SK-N-SH (cell line): ENCODE measurements around the gene IRF5. TPM values are rescaled to one million over a fixed set of nuclear protein-coding genes. Genes with fewer than 3 reads are reported as not detected.

Experiments
- CTCF ChIA-PET: fragments of 300-600, 350-600 bp; formaldehyde crosslinking; extraction: SDS; loops from one replicate; lab custom pipeline; 2021; lab: Yijun Ruan, JAX
- POLR2A ChIA-PET: fragments of 350-600 bp; sonication (Branson Sonifier 250); formaldehyde crosslinking; extraction: SDS; loops from one replicate; lab custom pipeline; 2020; ENCODE audit warnings: antibody characterized with exemption, inconsistent platforms; lab: Yijun Ruan, JAX
- DNase-seq: peaks from one replicate; pipeline ENCODE4 v3.0.0; 2012
- H2AFZ ChIP-seq: fragments of 200-600 bp; sonication (generic); 2 replicates; pipeline ENCODE4 v1.8.1; 2016; ENCODE audit warnings: antibody characterized with exemption, mild to moderate bottlenecking, low read depth
- H3F3A ChIP-seq: fragments of 200-600 bp; sonication (generic); replicated peaks from 2 replicates; pipeline ENCODE3; 2016; ENCODE audit warnings: antibody characterized with exemption, mild to moderate bottlenecking; ENCODE audit not compliant: insufficient read depth
- H3K27ac ChIP-seq, 2 experiments: fragments of 200-500 bp in 1 of 2; fragments of 200-600 bp in 1 of 2; sonication (Bioruptor generic) in 1 of 2; sonication (generic), shearing (Covaris generic) in 1 of 2; 2 replicates each; pipeline versions ENCODE4 v1.5.1 to v1.6.1; 2014 to 2016; ENCODE audit warnings: low read depth in 2 of 2, inconsistent platforms in 1 of 2, low read length in 1 of 2, mild to moderate bottlenecking in 1 of 2, mixed read lengths in 1 of 2
- H3K27me3 ChIP-seq: fragments of 200-600 bp; sonication (generic), shearing (Covaris generic); 2 replicates; pipeline ENCODE4 v1.6.1; 2016; ENCODE audit warnings: mixed run types; ENCODE audit not compliant: insufficient read depth
- H3K36me3 ChIP-seq, 2 experiments: fragments of 200-500 bp in 1 of 2; fragments of 200-600 bp in 1 of 2; sonication (Bioruptor generic) in 1 of 2; sonication (generic) in 1 of 2; replicated peaks in 1 of 2; 2 replicates each; pipeline versions ENCODE3 to v1.5.1; 2014 to 2016; ENCODE audit warnings: low read length in 1 of 2, mild to moderate bottlenecking in 1 of 2; ENCODE audit not compliant: insufficient read depth in 2 of 2, control insufficient read depth in 1 of 2
- H3K4me1 ChIP-seq, 2 experiments: fragments of 200-500 bp in 1 of 2; fragments of 200-600 bp in 1 of 2; sonication (Bioruptor generic) in 1 of 2; sonication (generic), shearing (Covaris generic) in 1 of 2; 2 replicates each; pipeline versions ENCODE4 v1.5.1 to v1.6.1; 2014 to 2016; ENCODE audit warnings: low read depth in 1 of 2, low read length in 1 of 2, mixed run types in 1 of 2; ENCODE audit not compliant: insufficient read depth in 2 of 2, control insufficient read depth in 1 of 2
- H3K4me2 ChIP-seq: fragments of 200-600 bp; sonication (generic), shearing (Covaris generic); 2 replicates; pipeline ENCODE4 v1.6.1; 2017; ENCODE audit warnings: mixed run types
- H3K4me3 ChIP-seq, 2 experiments: fragments of 200-500 bp in 1 of 2; fragments of 200-600 bp in 1 of 2; sonication (Bioruptor generic) in 1 of 2; sonication (generic), shearing (Covaris generic) in 1 of 2; 2 replicates each; pipeline versions ENCODE4 v1.5.1 to v1.8.1; 2014 to 2016; ENCODE audit warnings: low read depth in 2 of 2, inconsistent platforms in 1 of 2, low read length in 1 of 2, mild to moderate bottlenecking in 1 of 2, mixed read lengths in 1 of 2, moderate library complexity in 1 of 2
- H3K79me2 ChIP-seq: fragments of 200-600 bp; sonication (generic); 2 replicates; pipeline ENCODE4 v1.8.1; 2017; ENCODE audit warnings: mild to moderate bottlenecking; ENCODE audit not compliant: insufficient read depth
- H3K9ac ChIP-seq: fragments of 200-600 bp; sonication (generic); 2 replicates; pipeline ENCODE4 v1.6.1; 2017; ENCODE audit warnings: mixed run types
- H3K9me2 ChIP-seq: fragments of 200-600 bp; sonication (generic); 2 replicates; pipeline ENCODE4 v1.6.1; 2017; ENCODE audit warnings: mixed run types
- H3K9me3 ChIP-seq: fragments of 200-600 bp; sonication (generic); 2 replicates; pipeline ENCODE4 v1.6.1; 2017; ENCODE audit warnings: mixed run types, mild to moderate bottlenecking, moderate library complexity
- H4K20me1 ChIP-seq: fragments of 200-600 bp; sonication (generic); 2 replicates; pipeline ENCODE4 v1.6.1; 2017; ENCODE audit warnings: mild to moderate bottlenecking, mixed run types; ENCODE audit not compliant: insufficient read depth
- EP300 ChIP-seq, 2 experiments: IDR thresholded peaks; 2 replicates each; pipeline versions ENCODE4 v1.4.0 to v1.6.1; 2012; ENCODE audit warnings: borderline replicate concordance in 1 of 2, low read depth in 1 of 2, low read length in 1 of 2
- EZH2phosphoT487 ChIP-seq: fragments of 200-600 bp; sonication (generic); IDR thresholded peaks from 2 replicates; pipeline ENCODE4 v1.6.1; 2017; ENCODE audit warnings: low read depth, mixed run types, mild to moderate bottlenecking, antibody characterized with exemption, moderate library complexity, borderline replicate concordance
- FOSL2 ChIP-seq: IDR thresholded peaks from 2 replicates; pipeline ENCODE4 v1.4.0; 2012; ENCODE audit warnings: low read depth, mild to moderate bottlenecking, moderate library complexity, borderline replicate concordance
- FOXJ3 ChIP-seq: sonication (generic); formaldehyde crosslinking; IDR thresholded peaks from 2 replicates; pipeline ENCODE4 v1.5.1; 2020; ENCODE audit warnings: mild to moderate bottlenecking, missing genetic modification reagents
- JUND ChIP-seq: IDR thresholded peaks from 2 replicates; pipeline ENCODE4 v1.4.0; 2012
- POLR2AphosphoS5 ChIP-seq: IDR thresholded peaks from 2 replicates; pipeline ENCODE4 v1.6.1; 2012; ENCODE audit warnings: low read depth, low read length
- RCOR1 ChIP-seq: fragments of 150-350 bp; IDR thresholded peaks from 2 replicates; pipeline ENCODE4 v1.6.1; 2017; ENCODE audit warnings: antibody characterized with exemption, low read length
- RXRA ChIP-seq: IDR thresholded peaks from 2 replicates; pipeline ENCODE4 v1.4.0; 2012; ENCODE audit warnings: low read depth, mild to moderate bottlenecking, borderline replicate concordance
- SIN3A ChIP-seq: IDR thresholded peaks from 2 replicates; pipeline ENCODE4 v1.6.1; 2012; ENCODE audit warnings: low read depth, mild to moderate bottlenecking, low read length, moderate library complexity, borderline replicate concordance
- SMC3 ChIP-seq: IDR thresholded peaks from 2 replicates; pipeline ENCODE4 v1.6.1; 2012; ENCODE audit warnings: low read depth, low read length, improper control_type of control experiment
- TAF1 ChIP-seq: IDR thresholded peaks from 2 replicates; pipeline ENCODE4 v1.6.1; 2012; ENCODE audit warnings: low read depth, mild to moderate bottlenecking, low read length, moderate library complexity, borderline replicate concordance
- TCF12 ChIP-seq: IDR thresholded peaks from 2 replicates; pipeline ENCODE4 v1.4.0; 2012
- YY1 ChIP-seq: IDR thresholded peaks from 2 replicates; pipeline ENCODE4 v1.4.0; 2012; ENCODE audit warnings: low read depth, mild to moderate bottlenecking
- ZBTB33 ChIP-seq: IDR thresholded peaks from 2 replicates; pipeline ENCODE4 v1.4.0; 2012; ENCODE audit warnings: low read depth, borderline replicate concordance
- WGBS: methylation state at CpG from one replicate; pipeline ENCODE4 v1.1.6; 2017; ENCODE audit warnings: low lambda C conversion rate; 5-methylcytosine and 5-hydroxymethylcytosine counted together
- polyA plus RNA-seq, 3 experiments: library from polyadenylated mRNA; depleted of rRNA; stranded (reverse); fragments of >200 nt; gene quantifications; 2 replicates each; pipeline ENCODE4 v1.2.3, GENCODE V29; 2012
- TF ChIP-seq, protein P1 (sequence below): IDR thresholded peaks from 2 replicates; pipeline ENCODE4; 2012
- TF ChIP-seq, protein P2 (sequence below): IDR thresholded peaks from 2 replicates; pipeline ENCODE4 v1.4.0; 2012; ENCODE audit warnings: low read depth, borderline replicate concordance

Gene IRF5
- polyA plus RNA-seq, 1 of the 3 experiments (the other 2 are of a cell fraction): 0.62 TPM

DNA sequence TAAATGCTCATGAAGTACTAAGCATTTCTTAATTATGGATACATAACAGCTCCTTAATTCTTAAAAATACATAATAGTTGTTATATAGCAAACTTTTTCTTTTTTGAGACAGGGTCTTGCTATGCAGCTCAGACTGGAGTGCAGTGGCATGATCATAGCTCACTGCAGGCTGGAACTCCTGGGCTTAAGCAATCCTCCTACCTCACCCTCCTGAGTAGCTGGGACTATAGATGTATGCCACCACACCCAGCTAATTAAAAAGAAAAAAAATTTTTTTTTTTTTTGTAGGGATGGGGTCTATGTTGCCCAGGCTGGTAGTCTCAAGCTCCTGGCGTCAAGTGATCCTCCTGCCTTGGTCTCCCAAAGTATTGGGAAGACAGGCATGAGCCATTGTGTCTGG, 30.9 kb downstream of the IRF5 start (continued):
- TF ChIP-seq EZH2phosphoT487 (no peak), POLR2AphosphoS5 (no peak), TAF1 (no peak), YY1 (no peak), TCF12 (no peak)
- TF ChIP-seq, protein P1, sequence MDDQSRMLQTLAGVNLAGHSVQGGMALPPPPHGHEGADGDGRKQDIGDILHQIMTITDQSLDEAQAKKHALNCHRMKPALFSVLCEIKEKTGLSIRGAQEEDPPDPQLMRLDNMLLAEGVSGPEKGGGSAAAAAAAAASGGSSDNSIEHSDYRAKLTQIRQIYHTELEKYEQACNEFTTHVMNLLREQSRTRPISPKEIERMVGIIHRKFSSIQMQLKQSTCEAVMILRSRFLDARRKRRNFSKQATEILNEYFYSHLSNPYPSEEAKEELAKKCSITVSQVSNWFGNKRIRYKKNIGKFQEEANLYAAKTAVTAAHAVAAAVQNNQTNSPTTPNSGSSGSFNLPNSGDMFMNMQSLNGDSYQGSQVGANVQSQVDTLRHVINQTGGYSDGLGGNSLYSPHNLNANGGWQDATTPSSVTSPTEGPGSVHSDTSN: no peak

DNA sequence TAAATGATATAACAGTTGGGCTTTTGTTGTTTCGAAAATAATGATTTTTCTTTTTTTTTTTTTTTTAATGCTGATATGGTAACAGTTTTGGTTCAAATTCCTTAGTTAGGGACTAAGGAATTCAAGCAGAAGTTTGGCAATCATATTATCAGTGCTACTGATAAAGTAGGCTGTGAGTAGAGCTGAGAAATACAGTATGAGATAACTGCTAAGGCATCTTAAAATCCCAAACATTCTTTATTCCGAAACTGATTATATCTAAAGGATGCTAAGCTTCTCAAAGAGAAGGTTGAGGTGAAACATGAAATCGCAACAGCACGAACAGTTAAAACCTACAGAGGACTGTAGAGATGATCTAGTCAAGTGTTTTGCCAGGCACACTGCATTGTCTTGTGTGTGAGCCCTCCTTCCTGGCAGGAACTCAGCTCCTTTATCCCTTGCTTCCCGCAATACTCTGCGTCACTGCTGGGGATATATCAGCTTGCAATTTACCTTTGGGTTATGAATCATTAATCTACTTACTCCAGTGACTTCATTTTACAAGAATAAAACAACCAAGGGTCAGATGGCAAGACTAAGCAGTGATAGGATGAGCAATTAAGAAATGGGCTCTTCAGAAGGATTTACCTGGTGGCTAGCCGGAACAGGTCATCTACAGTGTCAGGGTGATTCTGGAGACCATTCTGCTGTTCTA, 36.7 kb downstream of the IRF5 start:
- ChIA-PET CTCF (interaction anchor here (0.7 to 2.0 kb wide), 5 partner anchors 11 to 140 kb away, joined by 3 to 6 read pairs (median 4); no protein-coding TSS in a partner anchor), POLR2A (no interaction called here)
- H3K27me3 ChIP-seq: no peaks in the 10 kb centered on the region
- no peaks in the 10 kb centered on the region for H4K20me1 ChIP-seq
- H3K4me2 ChIP-seq: no peak overlapping the region
- DNase-seq: no peak
- H3K27ac ChIP-seq: no peak overlapping the region
- no peaks in the 10 kb centered on the region for H3K79me2 ChIP-seq
- H3F3A ChIP-seq: peaks cover 16% of the 10 kb centered on the region
- peaks cover 81 to 87% of the 10 kb centered on the region in 2 experiments for H3K36me3 ChIP-seq
- H3K4me3 ChIP-seq: no peak overlapping the region
- H2AFZ ChIP-seq: no peak overlapping the region
- H3K9ac ChIP-seq: no peak overlapping the region
- WGBS: 85% methylated on average over 7 of the region's 7 CpGs
- no peaks in the 10 kb centered on the region for H3K4me1 ChIP-seq
- no peaks in the 10 kb centered on the region for H3K9me2 ChIP-seq
- TF ChIP-seq RCOR1 (no peak), SIN3A (no peak), POLR2AphosphoS5 (no peak)
- no peaks in the 10 kb centered on the region for H3K9me3 ChIP-seq

DNA sequence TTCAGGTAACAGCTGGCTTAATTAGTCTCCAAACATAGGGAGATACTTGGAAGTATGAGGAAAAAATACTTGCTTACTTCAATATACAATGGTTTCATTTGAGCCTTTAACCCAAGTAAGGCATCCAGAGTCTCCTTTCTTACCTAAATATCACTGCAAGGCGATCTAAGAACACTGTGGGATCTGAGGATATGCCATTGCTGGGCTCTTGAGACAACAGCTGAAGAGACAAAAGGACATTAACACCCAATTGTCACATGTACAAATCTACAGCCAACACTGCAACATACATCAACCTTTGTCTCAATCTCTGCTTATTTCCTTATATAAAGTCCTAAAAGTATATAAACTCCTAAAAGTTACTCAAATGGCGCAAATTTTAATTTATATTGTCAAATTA, 44.4 kb downstream of the IRF5 start:
- WGBS: 94% methylated on average over 2 of the region's 2 CpGs
- Histone ChIP-seq H3K27ac (no peak overlapping the region), H3F3A (no peaks in the 10 kb centered on the region), H3K9ac (no peak overlapping the region), H3K27me3 (no peaks in the 10 kb centered on the region), H3K9me2 (no peaks in the 10 kb centered on the region), H3K4me3 (no peak overlapping the region), H4K20me1 (no peaks in the 10 kb centered on the region; the same call in 1 of the 2 replicates), H2AFZ (no peak overlapping the region), H3K4me1 (no peaks in the 10 kb centered on the region), H3K79me2 (no peaks in the 10 kb centered on the region), H3K4me2 (no peak overlapping the region), H3K36me3 (peaks cover 82 to 93% of the 10 kb centered on the region in 2 experiments), H3K9me3 (no peaks in the 10 kb centered on the region)
- ChIA-PET POLR2A (no interaction called here), CTCF (interaction anchor here (3.7 kb wide), 1 partner anchor 12 kb away, joined by 12 read pairs; no protein-coding TSS in a partner anchor)
- DNase-seq: no peak
- TF ChIP-seq FOSL2: no peak
- no peak for TF ChIP-seq YY1
- TF ChIP-seq EP300 (IDR thresholded peaks at IDR 0.05; ENCODE audit: borderline replicate concordance in 1 of 2, low read depth in 1 of 2, low read length in 1 of 2): no peak
- no peak for TF ChIP-seq POLR2AphosphoS5
- TF ChIP-seq, protein P2, sequence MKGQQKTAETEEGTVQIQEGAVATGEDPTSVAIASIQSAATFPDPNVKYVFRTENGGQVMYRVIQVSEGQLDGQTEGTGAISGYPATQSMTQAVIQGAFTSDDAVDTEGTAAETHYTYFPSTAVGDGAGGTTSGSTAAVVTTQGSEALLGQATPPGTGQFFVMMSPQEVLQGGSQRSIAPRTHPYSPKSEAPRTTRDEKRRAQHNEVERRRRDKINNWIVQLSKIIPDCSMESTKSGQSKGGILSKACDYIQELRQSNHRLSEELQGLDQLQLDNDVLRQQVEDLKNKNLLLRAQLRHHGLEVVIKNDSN: no peak
- TF ChIP-seq SMC3: no peak
- TF ChIP-seq, protein P1: no peak
- no peak for TF ChIP-seq RXRA
- TF ChIP-seq ZBTB33: no peak
- TF ChIP-seq JUND: no peak
- TF ChIP-seq FOXJ3 (CRISPR knock-in tag): no peak
- TF ChIP-seq SIN3A: no peak
